C4-2B (cell line): Measurements from ENCODE around the gene ABAT.

Source experiments
- ZFX ChIP-seq: fragments of 450-650 bp; IDR thresholded peaks from 2 replicates; pipeline ENCODE4 v1.6.1; 2017
- TF ChIP-seq, protein P1 (sequence below): fragments of 450-650 bp; conservative IDR thresholded peaks from 2 replicates; pipeline ENCODE4 v1.5.1; 2017; ENCODE audit warnings: mild to moderate bottlenecking

DNA sequence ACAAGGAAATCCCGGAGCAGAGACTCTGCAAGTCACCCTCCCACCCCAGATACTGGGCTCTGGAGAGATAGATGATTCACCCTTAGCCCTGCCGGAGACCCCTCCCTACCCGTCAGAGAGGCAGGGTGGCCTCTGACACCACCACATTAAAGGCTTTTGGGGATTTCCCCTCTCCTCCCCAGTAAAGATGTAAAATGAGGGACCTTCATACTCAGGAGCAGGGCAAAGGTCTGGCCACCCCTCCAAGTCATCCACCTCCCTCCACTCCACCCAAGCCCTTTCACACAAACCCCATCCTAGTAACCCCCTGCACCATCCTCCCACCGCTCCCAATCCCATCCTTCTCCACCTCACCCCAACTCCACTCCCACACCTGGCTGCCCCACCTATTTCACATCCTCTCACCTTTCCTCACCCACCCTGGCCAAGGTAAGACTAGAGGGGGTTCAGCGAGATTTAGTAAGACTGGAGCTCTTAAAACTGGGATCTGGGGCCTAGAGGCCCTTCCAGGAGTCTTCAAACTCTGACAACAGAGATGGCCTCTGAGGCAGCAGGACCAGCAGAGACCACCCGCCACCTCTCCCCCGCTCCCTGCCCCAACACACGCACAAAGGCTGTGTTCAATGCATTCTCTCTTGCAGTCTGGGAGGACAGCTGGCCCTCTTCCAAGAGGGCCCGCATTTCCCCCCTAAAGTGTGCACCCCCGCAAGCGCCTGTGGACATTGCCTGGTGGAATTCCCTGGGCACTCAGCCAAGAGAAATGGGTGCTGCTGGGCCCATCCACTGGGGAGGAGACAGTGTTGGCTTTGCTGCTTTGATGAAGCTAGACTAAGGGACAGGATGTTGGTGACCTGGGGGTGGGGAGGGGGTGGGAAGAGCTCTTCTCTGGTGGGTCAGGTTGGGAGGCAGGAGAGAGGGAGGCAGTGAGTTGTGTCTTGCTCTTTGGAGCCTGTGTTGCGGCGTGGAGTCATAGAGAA lies 1.1 kb downstream of the ABAT start:
- TF ChIP-seq, protein P1, sequence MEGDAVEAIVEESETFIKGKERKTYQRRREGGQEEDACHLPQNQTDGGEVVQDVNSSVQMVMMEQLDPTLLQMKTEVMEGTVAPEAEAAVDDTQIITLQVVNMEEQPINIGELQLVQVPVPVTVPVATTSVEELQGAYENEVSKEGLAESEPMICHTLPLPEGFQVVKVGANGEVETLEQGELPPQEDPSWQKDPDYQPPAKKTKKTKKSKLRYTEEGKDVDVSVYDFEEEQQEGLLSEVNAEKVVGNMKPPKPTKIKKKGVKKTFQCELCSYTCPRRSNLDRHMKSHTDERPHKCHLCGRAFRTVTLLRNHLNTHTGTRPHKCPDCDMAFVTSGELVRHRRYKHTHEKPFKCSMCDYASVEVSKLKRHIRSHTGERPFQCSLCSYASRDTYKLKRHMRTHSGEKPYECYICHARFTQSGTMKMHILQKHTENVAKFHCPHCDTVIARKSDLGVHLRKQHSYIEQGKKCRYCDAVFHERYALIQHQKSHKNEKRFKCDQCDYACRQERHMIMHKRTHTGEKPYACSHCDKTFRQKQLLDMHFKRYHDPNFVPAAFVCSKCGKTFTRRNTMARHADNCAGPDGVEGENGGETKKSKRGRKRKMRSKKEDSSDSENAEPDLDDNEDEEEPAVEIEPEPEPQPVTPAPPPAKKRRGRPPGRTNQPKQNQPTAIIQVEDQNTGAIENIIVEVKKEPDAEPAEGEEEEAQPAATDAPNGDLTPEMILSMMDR, result no peak
- TF ChIP-seq ZFX, result no peak
